SK-N-SH (cell line): Measurements from ENCODE around the gene VGLL4. TPM values are rescaled to one million over a fixed set of nuclear protein-coding genes. Genes with fewer than 3 reads are reported as not detected.

Experiments
- CTCF ChIA-PET: fragments of 300-600, 350-600 bp; formaldehyde crosslinking; extraction: SDS; loops from one replicate; lab custom pipeline; 2021; lab: Yijun Ruan, JAX
- POLR2A ChIA-PET: fragments of 350-600 bp; sonication (Branson Sonifier 250); formaldehyde crosslinking; extraction: SDS; loops from one replicate; lab custom pipeline; 2020; ENCODE audit warnings: antibody characterized with exemption, inconsistent platforms; lab: Yijun Ruan, JAX
- DNase-seq: peaks from one replicate; pipeline ENCODE4 v3.0.0; 2012
- H2AFZ ChIP-seq: fragments of 200-600 bp; sonication (generic); 2 replicates; pipeline ENCODE4 v1.8.1; 2016; ENCODE audit warnings: antibody characterized with exemption, mild to moderate bottlenecking, low read depth
- H3F3A ChIP-seq: fragments of 200-600 bp; sonication (generic); replicated peaks from 2 replicates; pipeline ENCODE3; 2016; ENCODE audit warnings: antibody characterized with exemption, mild to moderate bottlenecking; ENCODE audit not compliant: insufficient read depth
- H3K27ac ChIP-seq, 2 experiments: fragments of 200-500 bp in 1 of 2; fragments of 200-600 bp in 1 of 2; sonication (Bioruptor generic) in 1 of 2; sonication (generic), shearing (Covaris generic) in 1 of 2; 2 replicates each; pipeline versions ENCODE4 v1.5.1 to v1.6.1; 2014 to 2016; ENCODE audit warnings: low read depth in 2 of 2, inconsistent platforms in 1 of 2, low read length in 1 of 2, mild to moderate bottlenecking in 1 of 2, mixed read lengths in 1 of 2
- H3K27me3 ChIP-seq: fragments of 200-600 bp; sonication (generic), shearing (Covaris generic); 2 replicates; pipeline ENCODE4 v1.6.1; 2016; ENCODE audit warnings: mixed run types; ENCODE audit not compliant: insufficient read depth
- H3K36me3 ChIP-seq, 2 experiments: fragments of 200-500 bp in 1 of 2; fragments of 200-600 bp in 1 of 2; sonication (Bioruptor generic) in 1 of 2; sonication (generic) in 1 of 2; replicated peaks in 1 of 2; 2 replicates each; pipeline versions ENCODE3 to v1.5.1; 2014 to 2016; ENCODE audit warnings: low read length in 1 of 2, mild to moderate bottlenecking in 1 of 2; ENCODE audit not compliant: insufficient read depth in 2 of 2, control insufficient read depth in 1 of 2
- H3K4me1 ChIP-seq, 2 experiments: fragments of 200-500 bp in 1 of 2; fragments of 200-600 bp in 1 of 2; sonication (Bioruptor generic) in 1 of 2; sonication (generic), shearing (Covaris generic) in 1 of 2; 2 replicates each; pipeline versions ENCODE4 v1.5.1 to v1.6.1; 2014 to 2016; ENCODE audit warnings: low read depth in 1 of 2, low read length in 1 of 2, mixed run types in 1 of 2; ENCODE audit not compliant: insufficient read depth in 2 of 2, control insufficient read depth in 1 of 2
- H3K4me2 ChIP-seq: fragments of 200-600 bp; sonication (generic), shearing (Covaris generic); 2 replicates; pipeline ENCODE4 v1.6.1; 2017; ENCODE audit warnings: mixed run types
- H3K4me3 ChIP-seq, 2 experiments: fragments of 200-500 bp in 1 of 2; fragments of 200-600 bp in 1 of 2; sonication (Bioruptor generic) in 1 of 2; sonication (generic), shearing (Covaris generic) in 1 of 2; 2 replicates each; pipeline versions ENCODE4 v1.5.1 to v1.8.1; 2014 to 2016; ENCODE audit warnings: low read depth in 2 of 2, inconsistent platforms in 1 of 2, low read length in 1 of 2, mild to moderate bottlenecking in 1 of 2, mixed read lengths in 1 of 2, moderate library complexity in 1 of 2
- H3K79me2 ChIP-seq: fragments of 200-600 bp; sonication (generic); 2 replicates; pipeline ENCODE4 v1.8.1; 2017; ENCODE audit warnings: mild to moderate bottlenecking; ENCODE audit not compliant: insufficient read depth
- H3K9ac ChIP-seq: fragments of 200-600 bp; sonication (generic); 2 replicates; pipeline ENCODE4 v1.6.1; 2017; ENCODE audit warnings: mixed run types
- H3K9me2 ChIP-seq: fragments of 200-600 bp; sonication (generic); 2 replicates; pipeline ENCODE4 v1.6.1; 2017; ENCODE audit warnings: mixed run types
- H3K9me3 ChIP-seq: fragments of 200-600 bp; sonication (generic); 2 replicates; pipeline ENCODE4 v1.6.1; 2017; ENCODE audit warnings: mixed run types, mild to moderate bottlenecking, moderate library complexity
- H4K20me1 ChIP-seq: fragments of 200-600 bp; sonication (generic); 2 replicates; pipeline ENCODE4 v1.6.1; 2017; ENCODE audit warnings: mild to moderate bottlenecking, mixed run types; ENCODE audit not compliant: insufficient read depth
- CHD2 ChIP-seq: fragments of 150-350 bp; IDR thresholded peaks from 2 replicates; pipeline ENCODE4 v1.6.1; 2018; ENCODE audit warnings: low read length; ENCODE audit not compliant: partially characterized antibody
- CTCF ChIP-seq: fragments of 200-600 bp; sonication (generic); IDR thresholded peaks from 2 replicates; pipeline ENCODE4 v1.6.1; 2017; ENCODE audit warnings: antibody characterized with exemption, mild to moderate bottlenecking, moderate library complexity
- FOXM1 ChIP-seq: IDR thresholded peaks from 2 replicates; pipeline ENCODE4 v1.4.0; 2012; ENCODE audit warnings: low read depth, mild to moderate bottlenecking
- GATA2 ChIP-seq: sonication (generic); formaldehyde crosslinking; IDR thresholded peaks from 2 replicates; pipeline ENCODE4 v1.5.0; 2020; ENCODE audit warnings: mild to moderate bottlenecking, missing genetic modification reagents
- JUND ChIP-seq: IDR thresholded peaks from 2 replicates; pipeline ENCODE4 v1.4.0; 2012
- MXI1 ChIP-seq: IDR thresholded peaks from 2 replicates; pipeline ENCODE4 v1.6.1; 2012; ENCODE audit warnings: mild to moderate bottlenecking, low read depth, low read length, improper control_type of control experiment
- RAD21 ChIP-seq: IDR thresholded peaks from 2 replicates; pipeline ENCODE4 v1.6.1; 2012; ENCODE audit warnings: mild to moderate bottlenecking, low read length
- REST ChIP-seq: IDR thresholded peaks from 2 replicates; pipeline ENCODE4 v1.6.1; 2012; ENCODE audit warnings: mild to moderate bottlenecking, low read depth, low read length, moderate library complexity
- RFX5 ChIP-seq: IDR thresholded peaks from 2 replicates; pipeline ENCODE4 v1.6.1; 2012; ENCODE audit warnings: mild to moderate bottlenecking, improper control_type of control experiment, low read length
- TEAD4 ChIP-seq: IDR thresholded peaks from 2 replicates; pipeline ENCODE4 v1.4.0; 2012; ENCODE audit warnings: mild to moderate bottlenecking, borderline replicate concordance; ENCODE audit not compliant: insufficient read depth
- USF2 ChIP-seq: fragments of 150-350 bp; IDR thresholded peaks from 2 replicates; pipeline ENCODE4 v1.6.1; 2017; ENCODE audit warnings: antibody characterized with exemption, low read length, low read depth, borderline replicate concordance
- YY1 ChIP-seq: IDR thresholded peaks from 2 replicates; pipeline ENCODE4 v1.4.0; 2012; ENCODE audit warnings: low read depth, mild to moderate bottlenecking
- ZBTB33 ChIP-seq: IDR thresholded peaks from 2 replicates; pipeline ENCODE4 v1.4.0; 2012; ENCODE audit warnings: low read depth, borderline replicate concordance
- WGBS: methylation state at CpG from one replicate; pipeline ENCODE4 v1.1.6; 2017; ENCODE audit warnings: low lambda C conversion rate; 5-methylcytosine and 5-hydroxymethylcytosine counted together
- polyA plus RNA-seq, 3 experiments: library from polyadenylated mRNA; depleted of rRNA; stranded (reverse); fragments of >200 nt; gene quantifications; 2 replicates each; pipeline ENCODE4 v1.2.3, GENCODE V29; 2012
- TF ChIP-seq, protein P1 (sequence below): IDR thresholded peaks from 2 replicates; pipeline ENCODE4; 2012

VGLL4 gene
- polyA plus RNA-seq, 1 of the 3 experiments (the other 2 are of a cell fraction): 48.9 TPM

GRCh38 chr3:11522398-11522715 lies 121.4 kb downstream of the VGLL4 start:
- H3K4me1 ChIP-seq: peaks cover 0 to 8% of the 10 kb centered on the region in 2 experiments; a peak in 1 of 4 replicates
- no peaks in the 10 kb centered on the region for H4K20me1 ChIP-seq
- ChIA-PET CTCF (interaction anchor here (0.9 to 1.2 kb wide), 2 partner anchors 17 to 143 kb away, joined by 4 read pairs; no protein-coding TSS in a partner anchor), POLR2A (no interaction called here)
- no peak overlapping the region for H3K27ac ChIP-seq
- no peak overlapping the region for H3K9ac ChIP-seq
- 79% methylated on average over 5 of the region's 5 CpGs for WGBS
- peaks cover 0 to 3% of the 10 kb centered on the region in 2 experiments for H3K36me3 ChIP-seq
- H3K4me3 ChIP-seq: no peak overlapping the region
- no peak for DNase-seq
- H3K27me3 ChIP-seq: no peaks in the 10 kb centered on the region
- H3K79me2 ChIP-seq: no peaks in the 10 kb centered on the region
- H2AFZ ChIP-seq: no peak overlapping the region
- peaks cover 3% of the 10 kb centered on the region for H3F3A ChIP-seq
- no peaks in the 10 kb centered on the region for H3K9me3 ChIP-seq
- TF ChIP-seq CTCF (no peak), CHD2 (no peak), USF2 (no peak), FOXM1 (no peak), RFX5 (no peak), TEAD4 (no peak), YY1 (no peak), RAD21 (no peak), ZBTB33 (no peak), MXI1 (no peak), REST (no peak), GATA2 (CRISPR knock-in tag) (no peak), JUND (no peak)
- TF ChIP-seq, protein P1, sequence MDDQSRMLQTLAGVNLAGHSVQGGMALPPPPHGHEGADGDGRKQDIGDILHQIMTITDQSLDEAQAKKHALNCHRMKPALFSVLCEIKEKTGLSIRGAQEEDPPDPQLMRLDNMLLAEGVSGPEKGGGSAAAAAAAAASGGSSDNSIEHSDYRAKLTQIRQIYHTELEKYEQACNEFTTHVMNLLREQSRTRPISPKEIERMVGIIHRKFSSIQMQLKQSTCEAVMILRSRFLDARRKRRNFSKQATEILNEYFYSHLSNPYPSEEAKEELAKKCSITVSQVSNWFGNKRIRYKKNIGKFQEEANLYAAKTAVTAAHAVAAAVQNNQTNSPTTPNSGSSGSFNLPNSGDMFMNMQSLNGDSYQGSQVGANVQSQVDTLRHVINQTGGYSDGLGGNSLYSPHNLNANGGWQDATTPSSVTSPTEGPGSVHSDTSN: no peak
- H3K9me2 ChIP-seq: no peaks in the 10 kb centered on the region
- H3K4me2 ChIP-seq: no peak overlapping the region
